Parathyroid adenoma (tissue), 2 donors: ENCODE measurements around the gene PCDH11Y.
"Not testable (repeated sequence)": the region's sequence is repeated elsewhere in the genome, so short reads cannot be mapped to it uniquely, and the experiment has no call there.

Experiments used
- H2AFZ ChIP-seq: fragments of 300-600 bp; sonication (generic); one replicate; pipeline ENCODE4 v1.7.0; 2017; ENCODE audit warnings: antibody characterized with exemption, mild to moderate bottlenecking
- H3K27ac ChIP-seq: fragments of 300-600 bp; sonication (generic); one replicate; pipeline ENCODE4 v1.7.0; 2017
- H3K27me3 ChIP-seq: fragments of 300-600 bp; sonication (generic); one replicate; pipeline ENCODE4 v1.7.0; 2017; ENCODE audit warnings: low read length; ENCODE audit not compliant: control insufficient read depth, insufficient read depth
- H3K36me3 ChIP-seq: fragments of 300-600 bp; sonication (generic); one replicate; pipeline ENCODE4 v1.7.0; 2017; ENCODE audit warnings: low read length; ENCODE audit not compliant: control insufficient read depth, insufficient read depth
- H3K4me1 ChIP-seq: fragments of 300-600 bp; sonication (generic); one replicate; pipeline ENCODE4 v1.7.0; 2017; ENCODE audit warnings: control low read depth
- H3K4me2 ChIP-seq: fragments of 300-600 bp; sonication (generic); one replicate; pipeline ENCODE4 v1.7.0; 2017; ENCODE audit warnings: low read length
- H3K4me3 ChIP-seq: fragments of 300-600 bp; sonication (generic); one replicate; pipeline ENCODE4 v1.7.0; 2017; ENCODE audit warnings: low read depth, low read length
- H3K79me2 ChIP-seq: fragments of 300-600 bp; sonication (generic); one replicate; pipeline ENCODE4 v1.7.0; 2017; ENCODE audit warnings: control low read depth
- H3K9ac ChIP-seq: fragments of 300-600 bp; sonication (generic); one replicate; pipeline ENCODE4 v1.7.0; 2017; ENCODE audit warnings: mild to moderate bottlenecking
- H3K9me3 ChIP-seq: fragments of 300-600 bp; sonication (generic); one replicate; pipeline ENCODE4 v1.7.0; 2017; ENCODE audit warnings: low read length; ENCODE audit not compliant: control insufficient read depth
- donor health status: primary hyperparathyroidism.

The PCDH11Y gene

GRCh38 chrY:5000057-5000456 is at the start of gene PCDH11Y:
TSS of gene PCDH11Y (plus strand) at chrY:5000296. CDS start at chrY:5057100, 56,804 bp downstream.
- not testable (repeated sequence) for H2AFZ ChIP-seq, H3K36me3 ChIP-seq, H3K4me1 ChIP-seq, H3K79me2 ChIP-seq, H3K9me3 ChIP-seq, H3K4me3 ChIP-seq, H3K27ac ChIP-seq, H3K27me3 ChIP-seq, H3K9ac ChIP-seq, H3K4me2 ChIP-seq

GRCh38 chrY:4967894-4968293 is 32.2 kb upstream of the PCDH11Y start:
- not testable (repeated sequence) for H3K4me1 ChIP-seq, H3K9me3 ChIP-seq, H3K36me3 ChIP-seq, H3K27ac ChIP-seq, H3K79me2 ChIP-seq, H3K9ac ChIP-seq, H3K4me3 ChIP-seq, H3K27me3 ChIP-seq, H3K4me2 ChIP-seq, H2AFZ ChIP-seq

GRCh38 chrY:4991743-4992400 is 8.2 kb upstream of the PCDH11Y start:
- H3K36me3 ChIP-seq, H3K4me1 ChIP-seq, H3K9me3 ChIP-seq, H3K4me2 ChIP-seq, H3K27ac ChIP-seq, H3K4me3 ChIP-seq, H3K27me3 ChIP-seq, H3K9ac ChIP-seq, H3K79me2 ChIP-seq, H2AFZ ChIP-seq: not testable (repeated sequence)

DNA sequence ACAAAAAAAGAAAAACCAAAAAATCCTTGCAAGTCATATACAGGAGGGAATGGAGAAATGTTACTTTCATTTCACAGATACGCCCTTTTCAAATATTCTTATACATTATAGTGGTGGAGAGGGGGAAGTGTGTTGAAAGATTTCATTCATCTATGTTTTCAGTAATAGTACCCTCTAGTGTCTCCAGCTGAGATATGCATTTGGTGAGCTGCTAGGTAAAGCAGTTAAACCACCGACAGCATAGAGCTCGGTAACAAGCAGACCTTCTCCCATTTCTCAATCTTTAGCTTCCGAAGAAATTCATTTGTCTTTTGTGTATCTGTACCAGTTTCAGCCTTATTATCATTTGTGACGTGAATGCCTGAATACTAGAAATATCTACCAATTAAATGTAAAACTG is 5.2 kb upstream of the PCDH11Y start:
- not testable (repeated sequence) for H3K36me3 ChIP-seq

GRCh38 chrY:5002476-5003184 is 2.5 kb downstream of the PCDH11Y start:
- not testable (repeated sequence) for H3K36me3 ChIP-seq, H3K27ac ChIP-seq, H2AFZ ChIP-seq, H3K4me1 ChIP-seq, H3K79me2 ChIP-seq, H3K9me3 ChIP-seq, H3K9ac ChIP-seq, H3K4me2 ChIP-seq, H3K4me3 ChIP-seq, H3K27me3 ChIP-seq

More for the DNA sequence above, 5.2 kb upstream of the PCDH11Y start:
- H3K79me2 ChIP-seq, H3K27ac ChIP-seq, H3K4me2 ChIP-seq, H2AFZ ChIP-seq, H3K9ac ChIP-seq, H3K4me3 ChIP-seq, H3K9me3 ChIP-seq, H3K27me3 ChIP-seq, H3K4me1 ChIP-seq: not testable (repeated sequence)

GRCh38 chrY:5038972-5039523 is 39.0 kb downstream of the PCDH11Y start:
- not testable (repeated sequence) for H3K9me3 ChIP-seq, H2AFZ ChIP-seq, H3K27ac ChIP-seq, H3K79me2 ChIP-seq, H3K4me2 ChIP-seq, H3K27me3 ChIP-seq, H3K4me3 ChIP-seq, H3K36me3 ChIP-seq, H3K4me1 ChIP-seq, H3K9ac ChIP-seq

- H3K4me2 ChIP-seq, H3K36me3 ChIP-seq, H3K9ac ChIP-seq: not testable (repeated sequence)
These were observed 82.9 kb downstream of the PCDH11Y start for GRCh38 chrY:5083017-5083416.

GRCh38 chrY:5182998-5183397 is 182.9 kb downstream of the PCDH11Y start:
- not testable (repeated sequence) for H3K27ac ChIP-seq, H3K79me2 ChIP-seq, H3K36me3 ChIP-seq, H2AFZ ChIP-seq, H3K27me3 ChIP-seq, H3K9me3 ChIP-seq, H3K4me2 ChIP-seq, H3K4me3 ChIP-seq, H3K4me1 ChIP-seq, H3K9ac ChIP-seq

More at GRCh38 chrY:5083017-5083416, 82.9 kb downstream of the PCDH11Y start:
- H3K79me2 ChIP-seq, H3K27ac ChIP-seq, H3K4me1 ChIP-seq, H2AFZ ChIP-seq, H3K27me3 ChIP-seq, H3K9me3 ChIP-seq, H3K4me3 ChIP-seq: not testable (repeated sequence)

DNA sequence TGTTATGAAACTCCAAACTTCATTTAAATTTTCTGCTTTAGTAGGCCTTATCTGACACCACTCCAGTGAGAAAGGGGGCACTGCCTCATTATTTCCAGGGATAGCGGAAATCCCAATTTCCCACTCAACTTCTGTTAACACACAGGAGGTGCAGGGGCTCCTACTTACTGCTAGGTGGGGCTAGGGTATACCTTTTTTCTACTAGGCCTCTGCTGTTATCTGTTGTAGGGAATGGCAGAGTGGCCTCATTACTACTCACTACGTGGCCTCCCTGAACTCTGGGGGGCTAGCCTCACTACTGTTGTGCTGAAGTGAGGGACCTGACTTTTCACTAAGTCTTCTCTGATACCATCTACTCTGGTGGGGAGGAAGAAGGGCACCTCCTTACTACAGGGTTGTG is 215.0 kb downstream of the PCDH11Y start:
- H3K4me1 ChIP-seq, H3K27ac ChIP-seq, H3K4me2 ChIP-seq, H3K36me3 ChIP-seq, H3K79me2 ChIP-seq, H3K9me3 ChIP-seq, H3K4me3 ChIP-seq, H3K27me3 ChIP-seq, H2AFZ ChIP-seq, H3K9ac ChIP-seq: not testable (repeated sequence)

DNA sequence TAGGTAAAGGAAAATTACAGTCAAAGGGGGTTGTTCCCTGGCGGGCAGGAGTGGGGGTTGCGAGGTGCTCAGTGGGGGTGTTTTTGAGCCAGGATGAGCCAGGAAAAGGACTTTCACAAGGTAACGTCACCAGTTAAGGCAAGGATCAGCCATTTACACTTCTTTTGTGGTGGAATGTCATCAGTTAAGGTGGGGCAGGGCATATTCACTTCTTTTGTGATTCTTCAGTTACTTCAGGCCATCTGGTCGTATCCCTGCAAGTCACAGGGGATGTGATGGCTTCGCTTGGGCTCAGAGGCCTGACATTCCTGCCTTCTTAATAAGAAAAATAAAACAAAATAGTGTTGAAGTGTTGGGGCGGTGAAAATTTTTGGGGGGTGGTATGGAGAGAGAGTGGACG is 324.8 kb downstream of the PCDH11Y start:
- not testable (repeated sequence) for H3K79me2 ChIP-seq, H3K4me1 ChIP-seq, H3K36me3 ChIP-seq, H3K9ac ChIP-seq, H2AFZ ChIP-seq, H3K27ac ChIP-seq, H3K27me3 ChIP-seq, H3K4me3 ChIP-seq, H3K4me2 ChIP-seq, H3K9me3 ChIP-seq

DNA sequence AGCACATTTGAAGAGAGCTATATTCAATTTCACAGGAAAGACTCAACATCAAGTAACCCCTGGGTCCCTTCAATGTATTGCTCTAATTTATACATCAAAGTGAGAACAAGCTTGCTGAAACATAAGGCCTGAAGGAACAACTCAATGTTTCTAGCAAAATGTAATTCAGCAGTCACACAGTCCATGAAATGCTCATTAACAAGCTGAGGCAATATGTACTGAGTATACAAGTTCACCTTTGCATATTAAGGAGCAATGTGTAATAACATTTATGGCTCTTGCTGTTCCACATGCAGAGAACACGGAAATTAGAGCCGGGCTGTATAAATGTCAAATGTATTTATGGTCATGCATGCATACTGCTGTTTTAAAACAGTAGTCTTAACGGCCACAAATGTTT is 342.1 kb downstream of the PCDH11Y start:
- not testable (repeated sequence) for H3K9ac ChIP-seq, H3K9me3 ChIP-seq, H3K4me1 ChIP-seq, H3K27me3 ChIP-seq, H3K4me2 ChIP-seq, H3K4me3 ChIP-seq, H3K27ac ChIP-seq, H3K36me3 ChIP-seq, H2AFZ ChIP-seq, H3K79me2 ChIP-seq
